Dedifferentiated amniotic fluid mesenchymal stem cell (primary cell): ENCODE data around the gene FBXW7.
A peak's percentile ranks its signal among the peaks of the same experiment; 100 is the strongest.

Source experiments
- DNase-seq: peaks from one replicate; pipeline ENCODE4 v3.0.0-alpha.2; 2016; ENCODE audit errors: extremely low spot score

The FBXW7 gene

GRCh38 chr4:152471251-152471792, 64.6 kb downstream of the FBXW7 start:
- no peak for DNase-seq

- DNase-seq = no peak
Observed at GRCh38 chr4:152468408-152468807, 67.5 kb downstream of the FBXW7 start.

GRCh38 chr4:152467101-152467500, 68.8 kb downstream of the FBXW7 start:
- DNase-seq = no peak

GRCh38 chr4:152464030-152464823, 71.7 kb downstream of the FBXW7 start:
- DNase-seq = no peak

- DNase-seq = no peak
Observed at GRCh38 chr4:152463562-152463961, 72.3 kb downstream of the FBXW7 start.

- no peak for DNase-seq
Observed at GRCh38 chr4:152462695-152463094, 73.2 kb downstream of the FBXW7 start.

GRCh38 chr4:152462047-152462446, 73.8 kb downstream of the FBXW7 start:
- no peak for DNase-seq

- peak; percentile 76 for DNase-seq
Observed at GRCh38 chr4:152460488-152460887, 75.4 kb downstream of the FBXW7 start.

GRCh38 chr4:152459326-152459725, 76.6 kb downstream of the FBXW7 start:
- no peak for DNase-seq

GRCh38 chr4:152458801-152459302, 77.0 kb downstream of the FBXW7 start:
- DNase-seq = no peak

GRCh38 chr4:152456609-152457008, 79.3 kb downstream of the FBXW7 start:
- no peak for DNase-seq

GRCh38 chr4:152455311-152455710, 80.6 kb downstream of the FBXW7 start:
- no peak for DNase-seq

GRCh38 chr4:152454398-152455011, 81.4 kb downstream of the FBXW7 start:
- DNase-seq = peak; percentile 54

- DNase-seq = no peak
Observed at GRCh38 chr4:152451496-152451895, 84.4 kb downstream of the FBXW7 start.

GRCh38 chr4:152448854-152449253, 87.0 kb downstream of the FBXW7 start:
- DNase-seq = no peak

- DNase-seq = no peak
Observed at GRCh38 chr4:152448038-152448707, 87.7 kb downstream of the FBXW7 start.

- DNase-seq = no peak
Observed at GRCh38 chr4:152443859-152444258, 92.0 kb downstream of the FBXW7 start.

GRCh38 chr4:152437561-152437960, 98.3 kb downstream of the FBXW7 start:
- no peak for DNase-seq

- no peak for DNase-seq
Observed at GRCh38 chr4:152436384-152436783, 99.5 kb downstream of the FBXW7 start.

- DNase-seq = no peak
Observed at GRCh38 chr4:152434011-152434410, 101.9 kb downstream of the FBXW7 start.

- no peak for DNase-seq
Observed at GRCh38 chr4:152431784-152432183, 104.1 kb downstream of the FBXW7 start.

- no peak for DNase-seq
Observed at GRCh38 chr4:152431291-152431690, 104.6 kb downstream of the FBXW7 start.
